ENCODE data around the gene DCDC2C. TPM values are rescaled to one million over a fixed set of nuclear protein-coding genes. Genes with fewer than 3 reads are reported as not detected.

DCDC2C gene
- total RNA-seq, 4 donors from 2014 or later = 0.19 to 4.0 TPM; not detected in 2

DNA sequence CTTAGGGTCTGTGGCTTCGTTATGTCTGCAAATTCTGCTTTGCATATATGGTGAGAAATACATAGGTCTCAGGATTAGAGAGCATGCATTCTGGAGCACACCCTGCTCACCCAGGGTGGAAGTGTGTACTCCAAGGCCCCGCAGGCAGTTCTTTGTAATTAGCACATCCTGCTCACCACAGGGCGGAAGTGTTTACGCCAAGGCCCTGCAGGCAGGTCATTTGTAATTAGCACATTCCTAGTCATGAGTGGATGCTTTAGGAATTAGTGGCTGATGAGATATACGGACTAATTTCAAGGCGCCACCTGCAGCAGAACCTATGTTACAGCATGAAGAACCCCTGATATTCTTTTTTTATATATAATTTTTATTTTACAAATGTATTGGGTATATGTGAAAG is 41.1 kb upstream of the DCDC2C start:
- peaks cover 9% of the 10 kb centered on the region for H3K27me3 ChIP-seq
- 90 to 92% methylated on average over 4 of the region's 6 CpGs for WGBS, 2 donors (ENCODE audit: low coverage in 1 of 2)
- no peaks in the 10 kb centered on the region for H3K36me3 ChIP-seq
- H3K9me3 ChIP-seq = no peaks in the 10 kb centered on the region
- no peak for TF ChIP-seq POLR2A (IDR thresholded peaks at IDR 0.05)
- TF ChIP-seq EP300 (IDR thresholded peaks at IDR 0.05) = no peak
- no peak for TF ChIP-seq POLR2AphosphoS5 (IDR thresholded peaks at IDR 0.05)
- TF ChIP-seq, protein P1, sequence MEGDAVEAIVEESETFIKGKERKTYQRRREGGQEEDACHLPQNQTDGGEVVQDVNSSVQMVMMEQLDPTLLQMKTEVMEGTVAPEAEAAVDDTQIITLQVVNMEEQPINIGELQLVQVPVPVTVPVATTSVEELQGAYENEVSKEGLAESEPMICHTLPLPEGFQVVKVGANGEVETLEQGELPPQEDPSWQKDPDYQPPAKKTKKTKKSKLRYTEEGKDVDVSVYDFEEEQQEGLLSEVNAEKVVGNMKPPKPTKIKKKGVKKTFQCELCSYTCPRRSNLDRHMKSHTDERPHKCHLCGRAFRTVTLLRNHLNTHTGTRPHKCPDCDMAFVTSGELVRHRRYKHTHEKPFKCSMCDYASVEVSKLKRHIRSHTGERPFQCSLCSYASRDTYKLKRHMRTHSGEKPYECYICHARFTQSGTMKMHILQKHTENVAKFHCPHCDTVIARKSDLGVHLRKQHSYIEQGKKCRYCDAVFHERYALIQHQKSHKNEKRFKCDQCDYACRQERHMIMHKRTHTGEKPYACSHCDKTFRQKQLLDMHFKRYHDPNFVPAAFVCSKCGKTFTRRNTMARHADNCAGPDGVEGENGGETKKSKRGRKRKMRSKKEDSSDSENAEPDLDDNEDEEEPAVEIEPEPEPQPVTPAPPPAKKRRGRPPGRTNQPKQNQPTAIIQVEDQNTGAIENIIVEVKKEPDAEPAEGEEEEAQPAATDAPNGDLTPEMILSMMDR (IDR thresholded peaks at IDR 0.05) = no peak
- H3K4me1 ChIP-seq = peaks cover 0 to 2% (median 0%) of the 10 kb centered on the region in 3 donors
- no peak for ATAC-seq
- no peak overlapping the region for H3K27ac ChIP-seq
- no peak overlapping the region for H3K4me3 ChIP-seq

DNA sequence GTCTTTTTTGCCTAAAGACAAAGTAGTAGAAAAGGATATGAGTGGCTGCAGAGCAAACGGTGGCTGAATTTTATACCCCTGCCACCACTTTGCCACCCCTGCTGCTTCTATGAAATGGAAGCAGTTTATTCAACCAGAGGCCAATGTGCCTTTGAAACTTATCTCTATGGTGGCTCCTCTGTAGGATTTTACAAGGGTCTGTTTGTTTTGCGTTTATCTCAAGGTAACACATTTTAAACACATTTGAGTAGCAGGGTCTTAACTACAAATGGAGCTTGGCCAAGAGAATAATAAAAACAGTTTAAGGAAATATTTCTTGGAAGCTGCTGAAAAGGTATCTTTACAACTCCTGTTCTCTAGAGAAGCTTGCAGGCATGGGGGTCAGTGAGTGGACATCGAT is 39.3 kb upstream of the DCDC2C start:
- Histone ChIP-seq H3K36me3 (no peaks in the 10 kb centered on the region), H3K9me3 (no peaks in the 10 kb centered on the region), H3K4me3 (no peak overlapping the region), H3K27me3 (peaks cover 15% of the 10 kb centered on the region), H3K4me1 (peaks cover 0 to 7% (median 0%) of the 10 kb centered on the region in 3 donors), H3K27ac (no peak overlapping the region)
- no peak for ATAC-seq
- WGBS, 2 donors (ENCODE audit: low coverage in 1 of 2) = 60 to 68% methylated on average over 1 to 3 of the region's 3 CpGs
- TF ChIP-seq, protein P1 (IDR thresholded peaks at IDR 0.05) = no peak
- no peak for TF ChIP-seq EP300 (IDR thresholded peaks at IDR 0.05)
- TF ChIP-seq POLR2AphosphoS5 (IDR thresholded peaks at IDR 0.05) = no peak
- no peak for TF ChIP-seq POLR2A (IDR thresholded peaks at IDR 0.05)

DNA sequence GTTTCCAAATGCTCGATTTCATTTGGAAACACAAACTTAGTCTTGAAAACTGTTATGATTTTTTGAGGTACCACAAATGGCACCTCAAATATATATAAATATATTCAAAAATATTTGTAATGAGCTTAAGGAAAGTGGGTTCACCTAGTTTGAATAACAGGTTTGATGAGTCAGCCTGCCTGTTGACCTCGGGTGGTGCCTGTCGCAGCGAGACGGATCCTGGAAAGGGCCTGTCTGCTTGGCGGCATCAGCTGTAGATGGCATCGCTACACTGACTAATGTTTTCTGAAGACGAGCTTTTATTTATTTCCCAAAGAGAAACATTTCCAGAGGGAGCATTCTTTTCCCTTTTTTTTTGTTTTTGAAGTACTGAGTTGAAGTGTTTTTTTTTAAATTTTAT is 38.5 kb upstream of the DCDC2C start:
- no peaks in the 10 kb centered on the region for H3K9me3 ChIP-seq
- H3K27me3 ChIP-seq = peaks cover 23% of the 10 kb centered on the region
- H3K27ac ChIP-seq = no peak overlapping the region
- TF ChIP-seq EP300 (IDR thresholded peaks at IDR 0.05) (no peak), POLR2A (IDR thresholded peaks at IDR 0.05) (no peak), POLR2AphosphoS5 (IDR thresholded peaks at IDR 0.05) (no peak)
- TF ChIP-seq, protein P1 (IDR thresholded peaks at IDR 0.05) = no peak
- no peak overlapping the region for H3K4me3 ChIP-seq
- peaks cover 0 to 7% (median 0%) of the 10 kb centered on the region in 3 donors for H3K4me1 ChIP-seq
- no peak for ATAC-seq
- 66 to 93% methylated on average over 7 to 8 of the region's 8 CpGs for WGBS, 2 donors (ENCODE audit: low coverage in 1 of 2)
- H3K36me3 ChIP-seq = no peaks in the 10 kb centered on the region

DNA sequence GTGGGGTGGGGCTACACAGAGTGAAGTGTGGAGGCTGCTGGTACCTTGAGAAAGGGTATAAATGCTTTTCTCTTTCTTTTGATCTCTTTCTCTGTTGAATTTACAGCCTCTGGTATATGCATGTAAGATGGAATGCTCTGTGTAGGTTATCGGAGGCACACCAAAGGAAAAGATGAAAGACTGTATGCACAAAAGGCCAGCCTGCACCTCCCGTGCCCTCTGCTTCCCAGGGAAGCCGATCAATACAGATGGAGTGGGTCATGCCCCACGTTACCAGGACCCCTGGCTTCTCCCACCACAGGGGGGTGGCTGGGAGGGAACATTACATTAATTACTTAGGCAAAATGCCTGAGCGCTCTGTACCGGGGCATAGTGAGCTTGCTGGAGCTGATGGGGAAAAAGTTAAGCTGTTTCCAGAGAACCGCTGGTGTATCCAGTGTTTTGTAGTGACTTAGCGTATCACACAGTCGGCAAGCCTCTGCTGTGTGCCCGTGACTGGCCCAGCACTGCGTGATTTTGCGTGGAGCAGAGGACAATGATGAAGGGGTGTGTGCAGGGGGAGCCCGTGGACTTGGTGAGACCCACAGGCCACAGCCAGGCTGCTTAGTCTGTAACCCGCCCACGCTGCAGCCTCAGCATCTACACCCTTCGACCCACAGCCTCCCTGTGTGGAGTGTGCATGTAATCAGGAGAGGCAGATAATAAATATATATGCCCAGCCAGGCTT is 37.3 kb upstream of the DCDC2C start:
- Histone ChIP-seq H3K4me3 (no peak overlapping the region), H3K27ac (no peak overlapping the region), H3K4me1 (peaks cover 0 to 7% (median 0%) of the 10 kb centered on the region in 3 donors), H3K9me3 (no peaks in the 10 kb centered on the region), H3K27me3 (peaks cover 27% of the 10 kb centered on the region), H3K36me3 (no peaks in the 10 kb centered on the region)
- 69 to 82% methylated on average over 3 to 11 of the region's 16 CpGs for WGBS, 2 donors (ENCODE audit: low coverage in 1 of 2)
- ATAC-seq = no peak
- TF ChIP-seq, protein P1 (IDR thresholded peaks at IDR 0.05) = no peak
- no peak for TF ChIP-seq POLR2AphosphoS5 (IDR thresholded peaks at IDR 0.05)
- no peak for TF ChIP-seq POLR2A (IDR thresholded peaks at IDR 0.05)
- no peak for TF ChIP-seq EP300 (IDR thresholded peaks at IDR 0.05)

DNA sequence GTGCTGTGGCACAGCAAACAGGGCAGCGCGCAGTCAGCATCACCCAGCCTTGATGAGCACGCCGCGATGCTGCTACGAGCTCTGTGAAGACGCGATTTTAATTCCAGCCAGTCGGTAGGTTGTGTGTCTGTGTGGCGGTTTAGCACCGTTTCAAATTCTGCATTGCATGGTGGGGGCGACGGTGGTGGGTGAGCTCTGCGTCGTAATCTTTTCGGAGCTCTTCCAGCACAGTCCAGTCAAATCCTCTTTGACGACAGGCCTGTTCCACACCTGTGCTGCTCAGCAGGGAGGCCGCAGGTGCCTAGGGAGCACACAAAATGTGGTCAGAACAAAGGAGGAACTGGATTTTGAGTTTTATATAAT is 36.8 kb upstream of the DCDC2C start:
- no peaks in the 10 kb centered on the region for H3K36me3 ChIP-seq
- 82 to 89% methylated on average over 5 to 6 of the region's 18 CpGs for WGBS, 2 donors (ENCODE audit: low coverage in 1 of 2)
- no peak overlapping the region for H3K27ac ChIP-seq
- H3K4me1 ChIP-seq = peaks cover 0 to 7% (median 0%) of the 10 kb centered on the region in 3 donors
- TF ChIP-seq EP300 (IDR thresholded peaks at IDR 0.05) (no peak), POLR2AphosphoS5 (IDR thresholded peaks at IDR 0.05) (no peak), POLR2A (IDR thresholded peaks at IDR 0.05) (no peak)
- TF ChIP-seq, protein P1 (IDR thresholded peaks at IDR 0.05) = no peak
- no peaks in the 10 kb centered on the region for H3K9me3 ChIP-seq
- H3K27me3 ChIP-seq = peaks cover 27% of the 10 kb centered on the region
- H3K4me3 ChIP-seq = no peak overlapping the region
- no peak for ATAC-seq
